ENCODE measurements around the gene GHR. TPM values are rescaled to one million over a fixed set of nuclear protein-coding genes. Genes with fewer than 3 reads are reported as not detected.

GHR gene
- total and polyA plus RNA-seq, 2 of the 8 experiments (the other 6 are each of a cell fraction or from before 2014, with no cell fraction given): 0.15 to 0.19 TPM

DNA sequence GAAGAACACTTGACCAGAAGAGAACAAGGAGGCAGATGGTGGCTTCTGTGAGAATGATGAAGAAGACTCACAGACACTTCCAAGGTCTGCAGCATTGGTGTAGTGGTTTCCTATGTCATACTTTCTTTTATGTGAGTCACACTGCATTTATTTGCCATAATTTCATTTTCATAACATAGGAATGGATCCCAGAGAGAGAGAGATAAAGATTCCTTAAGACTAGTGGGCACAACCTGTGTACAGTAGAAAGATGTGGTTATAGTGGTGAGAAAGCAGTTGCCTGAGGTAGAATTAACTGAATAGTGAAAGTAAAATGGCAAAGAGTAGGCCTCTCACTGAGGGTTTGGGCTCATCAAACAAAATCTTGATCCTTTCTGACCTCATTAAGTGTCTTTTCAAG is 325.8 kb downstream of the GHR start:
- CTCF ChIA-PET (ENCODE audit: partially characterized antibody): interaction anchor here (0.6 to 0.7 kb wide), 2 partner anchors 31 to 110 kb away, joined by 3 to 4 read pairs; no protein-coding TSS in a partner anchor
- Histone ChIP-seq H3K27me3 (replicated peaks in 1 of 4; ENCODE audit: control insufficient read depth in 3 of 4, extremely low read depth in 1 of 4, insufficient read depth in 3 of 4, low read length in 3 of 4) (no peaks in the 10 kb centered on the region), H3K56ac (replicated peaks; ENCODE audit: insufficient read length, low read depth, low read length) (no peak overlapping the region)
- TF ChIP-seq BRCA1 (IDR thresholded peaks at IDR 0.05; ENCODE audit: low read depth, low read length): no peak
- TF ChIP-seq POLR2AphosphoS5 (IDR thresholded peaks at IDR 0.05; ENCODE audit: low read depth, low read length): no peak
- TF ChIP-seq TAF1 (IDR thresholded peaks at IDR 0.05; ENCODE audit: low read depth, low read length): no peak
- TF ChIP-seq JUN (IDR thresholded peaks at IDR 0.05; ENCODE audit: low read depth, low read length): no peak
- no peak for TF ChIP-seq CHD1 (IDR thresholded peaks at IDR 0.05; ENCODE audit: low read depth, low read length)
- TF ChIP-seq CREB1 (IDR thresholded peaks at IDR 0.05): no peak
- no peak for TF ChIP-seq SP1 (IDR thresholded peaks at IDR 0.05; ENCODE audit: low read depth, low read length)
- TF ChIP-seq ASH2L (IDR thresholded peaks at IDR 0.05; ENCODE audit: low read length): no peak
- no peak for TF ChIP-seq MAFK (IDR thresholded peaks at IDR 0.05; ENCODE audit: low read depth, low read length)
- no peak for TF ChIP-seq CHD2 (IDR thresholded peaks at IDR 0.05; ENCODE audit: low read length)
- TF ChIP-seq NRF1 (IDR thresholded peaks at IDR 0.05; ENCODE audit: low read depth, low read length): no peak
- TF ChIP-seq TAF7 (optimal IDR thresholded peaks at IDR 0.05; ENCODE audit: borderline replicate concordance, low read depth, low read length): no peak
- TF ChIP-seq, protein P1, sequence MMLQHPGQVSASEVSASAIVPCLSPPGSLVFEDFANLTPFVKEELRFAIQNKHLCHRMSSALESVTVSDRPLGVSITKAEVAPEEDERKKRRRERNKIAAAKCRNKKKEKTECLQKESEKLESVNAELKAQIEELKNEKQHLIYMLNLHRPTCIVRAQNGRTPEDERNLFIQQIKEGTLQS (IDR thresholded peaks at IDR 0.05; ENCODE audit: insufficient read depth, low read depth, low read length): no peak
- TF ChIP-seq CBX5 (IDR thresholded peaks at IDR 0.05; ENCODE audit: low read depth, low read length): no peak
- no peak for TF ChIP-seq KDM5A (IDR thresholded peaks at IDR 0.05; ENCODE audit: low read length)

More for the DNA sequence above, 325.8 kb downstream of the GHR start:
- Histone ChIP-seq H3K9ac (replicated peaks in 1 of 4; ENCODE audit: extremely low read depth in 1 of 4, low read depth in 3 of 4, low read length in 3 of 4) (no peak overlapping the region), H3K79me2 (ENCODE audit: control insufficient read depth in 1 of 2, insufficient read depth in 2 of 2, low read length in 2 of 2) (no peaks in the 10 kb centered on the region), H3K9me3 (ENCODE audit: insufficient read depth in 2 of 2, low read depth in 1 of 2, low read length in 1 of 2) (no peaks in the 10 kb centered on the region), H4K8ac (ENCODE audit: extremely low read depth, insufficient read depth, low read length) (no peak overlapping the region), H3K4me3 (ENCODE audit: extremely low read depth in 1 of 4, insufficient read depth in 2 of 4, low read depth in 3 of 4, low read length in 4 of 4) (no peak overlapping the region), H2AK5ac (ENCODE audit: low read depth, low read length) (no peak overlapping the region), H2BK12ac (ENCODE audit: low read depth, low read length) (no peak overlapping the region), H3K23me2 (ENCODE audit: low read depth, low read length) (no peaks in the 10 kb centered on the region; the same call in 1 of the 2 replicates), H3K18ac (ENCODE audit: extremely low read depth, low read length) (no peak overlapping the region), H4K5ac (ENCODE audit: insufficient read length, low read depth, low read length) (no peak overlapping the region), H3K4me1 (replicated peaks in 1 of 4; ENCODE audit: control insufficient read depth in 3 of 4, insufficient read depth in 4 of 4, low read length in 3 of 4) (no peaks in the 10 kb centered on the region), H3K23ac (ENCODE audit: insufficient read length) (no peak overlapping the region), H3K36me3 (ENCODE audit: control insufficient read depth in 2 of 4, insufficient read depth in 4 of 4, low read length in 3 of 4) (no peaks in the 10 kb centered on the region), H2BK20ac (ENCODE audit: low read length) (no peak overlapping the region), H3K14ac (ENCODE audit: insufficient read length) (no peak overlapping the region), H3K79me1 (ENCODE audit: low read depth, low read length) (no peaks in the 10 kb centered on the region), H3K4me2 (ENCODE audit: insufficient read depth in 1 of 2, low read depth in 2 of 2, low read length in 2 of 2) (no peak overlapping the region), H2BK120ac (replicated peaks; ENCODE audit: low read depth, low read length) (no peak overlapping the region), H4K91ac (replicated peaks; ENCODE audit: insufficient read length, low read length) (no peak overlapping the region), H2BK5ac (ENCODE audit: low read depth, low read length) (no peak overlapping the region), H2AFZ (ENCODE audit: low read length) (no peak overlapping the region), H4K20me1 (replicated peaks in 1 of 2; ENCODE audit: control insufficient read depth in 1 of 2, insufficient read depth in 2 of 2, low read length in 2 of 2) (no peaks in the 10 kb centered on the region), H3K4ac (replicated peaks; ENCODE audit: insufficient read length, low read depth, low read length) (no peak overlapping the region), H3K27ac (ENCODE audit: low read depth, low read length) (no peak overlapping the region), H2BK15ac (ENCODE audit: low read length) (no peak overlapping the region)
- no peak for FAIRE-seq
- POLR2A ChIA-PET (ENCODE audit: partially characterized antibody): no interaction called here
- no peak for DNase-seq (ENCODE audit: low read depth in 1 of 2, low spot score in 2 of 2)

All from H1 (cell line).